ENCODE data around the gene RABEP1. TPM values are rescaled to one million over a fixed set of nuclear protein-coding genes. Genes with fewer than 3 reads are reported as not detected.

RABEP1 gene
- total and polyA plus RNA-seq, 9 of the 15 experiments (the other 6 are each of a cell fraction or from before 2014, with no cell fraction given) = 8.2 to 38.9 (median 30.3) TPM

DNA sequence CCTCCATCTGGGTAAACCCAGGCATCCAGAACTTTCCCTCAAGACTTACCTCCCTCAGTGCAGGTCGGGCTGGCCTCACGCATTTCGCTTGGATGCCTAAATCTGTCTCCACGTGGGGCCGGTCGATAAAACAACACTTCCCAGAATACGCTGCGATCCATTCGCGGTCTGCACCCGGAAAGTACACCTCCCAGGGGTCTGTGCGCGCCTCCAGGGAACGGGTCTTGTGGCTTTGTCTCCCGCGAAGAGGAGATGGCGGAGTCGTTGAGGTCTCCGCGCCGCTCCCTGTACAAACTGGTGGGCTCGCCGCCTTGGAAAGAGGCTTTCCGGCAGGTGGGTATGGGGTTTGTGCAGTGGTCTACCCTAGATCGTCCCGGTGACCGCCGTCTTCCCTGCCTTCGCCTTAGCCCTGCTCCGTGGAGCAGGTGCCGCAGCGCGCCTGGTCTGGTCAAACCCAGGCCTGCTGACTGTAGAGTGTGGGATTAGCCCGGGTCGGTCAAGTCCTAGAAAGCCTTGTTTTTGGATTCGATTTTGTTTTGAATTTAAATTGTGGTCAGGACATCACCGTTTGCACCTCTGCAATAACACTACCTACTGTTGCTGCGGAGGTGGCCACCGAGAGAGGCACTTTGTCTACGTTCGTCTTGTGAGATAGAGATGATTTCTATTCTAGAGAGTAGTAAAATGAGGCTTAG, 138.0 kb downstream of the RABEP1 start, which contains the start of gene RPAIN (continued):
- TF ChIP-seq ARID1B (IDR thresholded peaks at IDR 0.05) (no peak), CBX8 (IDR thresholded peaks at IDR 0.05; ENCODE audit: borderline replicate concordance, extremely low read depth, low read depth, low read length, poor library complexity, severe bottlenecking) (no peak), ZNF398 (CRISPR knock-in tag; IDR thresholded peaks at IDR 0.05) (no peak), E2F4 (CRISPR knock-in tag; IDR thresholded peaks at IDR 0.05; ENCODE audit: low read depth) (0 out of 2 replicates have a peak, but pooled peaks have one; percentile 35), CREM (IDR thresholded peaks at IDR 0.05; ENCODE audit: low read depth) (peak; percentile 14; the same call in 1 of the 2 replicates), MXI1 (IDR thresholded peaks at IDR 0.05; ENCODE audit: low read depth, low read length) (peak; percentile 90), ZSCAN29 (IDR thresholded peaks at IDR 0.05) (0 out of 2 replicates have a peak, but pooled peaks have one; percentile 6), ERF (CRISPR knock-in tag; IDR thresholded peaks at IDR 0.05) (no peak), CUX1 (CRISPR knock-in tag; IDR thresholded peaks at IDR 0.05) (no peak), AFF1 (IDR thresholded peaks at IDR 0.05; ENCODE audit: low read depth in 1 of 2, partially characterized antibody in 2 of 2) (peak in 1 of 2 experiments; percentile 94)
- TF ChIP-seq, protein P1, sequence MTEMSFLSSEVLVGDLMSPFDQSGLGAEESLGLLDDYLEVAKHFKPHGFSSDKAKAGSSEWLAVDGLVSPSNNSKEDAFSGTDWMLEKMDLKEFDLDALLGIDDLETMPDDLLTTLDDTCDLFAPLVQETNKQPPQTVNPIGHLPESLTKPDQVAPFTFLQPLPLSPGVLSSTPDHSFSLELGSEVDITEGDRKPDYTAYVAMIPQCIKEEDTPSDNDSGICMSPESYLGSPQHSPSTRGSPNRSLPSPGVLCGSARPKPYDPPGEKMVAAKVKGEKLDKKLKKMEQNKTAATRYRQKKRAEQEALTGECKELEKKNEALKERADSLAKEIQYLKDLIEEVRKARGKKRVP (CRISPR knock-in tag; IDR thresholded peaks at IDR 0.05) = no peak

All from K562 (cell line).